Psoas muscle (tissue), 8 donors: ENCODE data around the gene THADA. TPM values are rescaled to one million over a fixed set of nuclear protein-coding genes. Genes with fewer than 3 reads are reported as not detected.
"Not testable (repeated sequence)": the region's sequence is repeated elsewhere in the genome, so short reads cannot be mapped to it uniquely, and the experiment has no call there.

ENCODE experiments used
- ATAC-seq, 4 donors: fragments of 200-7000 bp; cut with Tn5 transposase; one replicate each; pipeline ENCODE4 v1.9.1; 2020; ENCODE audit warnings: moderate library complexity in 3 of 4, mild to moderate bottlenecking in 2 of 4
- DNase-seq, 2 donors: peaks; one replicate each; pipeline ENCODE4 v3.0.0-alpha.2; 2020
- H3K27ac ChIP-seq: fragments of 200-600 bp; one replicate; pipeline ENCODE4 v1.8.0; 2022
- H3K27me3 ChIP-seq, 3 donors: fragments of 200-600 bp in 1 of 3; one replicate each; pipeline versions ENCODE4 v1.6.1 to v1.8.0; 2013 to 2022; ENCODE audit warnings: low read length in 2 of 3, mild to moderate bottlenecking in 2 of 3, moderate library complexity in 1 of 3; ENCODE audit not compliant: insufficient read depth in 3 of 3
- H3K36me3 ChIP-seq, 2 donors: fragments of 200-600 bp in 1 of 2; one replicate each; pipeline versions ENCODE4 v1.6.1 to v1.8.0; 2013 to 2022; ENCODE audit warnings: low read depth in 1 of 2, mild to moderate bottlenecking in 1 of 2, moderate library complexity in 1 of 2; ENCODE audit not compliant: insufficient read depth in 1 of 2
- H3K4me1 ChIP-seq: fragments of 200-600 bp; one replicate; pipeline ENCODE4 v1.8.0; 2022
- H3K4me3 ChIP-seq: fragments of 200-600 bp; one replicate; pipeline ENCODE4 v1.8.0; 2022; ENCODE audit warnings: mild to moderate bottlenecking
- H3K9me3 ChIP-seq: fragments of 200-600 bp; one replicate; pipeline ENCODE4 v1.8.0; 2022
- CTCF ChIP-seq: fragments of 200-600 bp; IDR thresholded peaks from one replicate; pipeline ENCODE4 v1.8.0; 2022; ENCODE audit warnings: antibody characterized with exemption
- WGBS, 3 donors: extraction: QIAGEN DNeasy Blood & Tissue Kit; methylation state at CpG; one replicate each; pipeline versions ENCODE4 v1.1.6 to v1.1.7; 2013; 5-methylcytosine and 5-hydroxymethylcytosine counted together
- intact Hi-C, 2 donors: fragments of 100-400 bp; cut with DNase I; formaldehyde crosslinking; loops; one replicate each; pipeline versions ENCODE4 v1.11.0 to v1.14.2; 2022
- polyA plus RNA-seq, 3 donors: library from polyadenylated mRNA; stranded (reverse); fragments of 200-250 nt; gene quantifications; one replicate each; pipeline ENCODE4 v1.2.3, GENCODE V29; 2013
- total RNA-seq, 4 donors: library from RNA; stranded (reverse); fragmentation: NEBNext Ultra II Directional in 2 of 4; extraction: Animal tissue kit (Norgen Biotek cat#: 25700) in 2 of 4; gene quantifications; one replicate each; pipeline versions ENCODE4 v1.2.1 to v1.2.4, GENCODE V29; 2021 to 2023
- donor health status: healthy with polysubstance abuse.
- donor health status: DM: no; HTN: no; CAD: no; lungs with moderate emphysema.
- donor health status: Bipolar disorder and iron deficiency.
- donor health status: healthy.
- donor health status: DM: yes; HTN: yes; CAD: no.
- donor health status: DM: no; HTN: no; CAD: no.
- donor health status: DM: no; HTN: no; CAD: no.
- donor health status: DM: yes; HTN: yes; CAD: no.

Gene THADA
- total and polyA plus RNA-seq, 7 donors = 8.1 to 17.4 (median 11.6) TPM

DNA sequence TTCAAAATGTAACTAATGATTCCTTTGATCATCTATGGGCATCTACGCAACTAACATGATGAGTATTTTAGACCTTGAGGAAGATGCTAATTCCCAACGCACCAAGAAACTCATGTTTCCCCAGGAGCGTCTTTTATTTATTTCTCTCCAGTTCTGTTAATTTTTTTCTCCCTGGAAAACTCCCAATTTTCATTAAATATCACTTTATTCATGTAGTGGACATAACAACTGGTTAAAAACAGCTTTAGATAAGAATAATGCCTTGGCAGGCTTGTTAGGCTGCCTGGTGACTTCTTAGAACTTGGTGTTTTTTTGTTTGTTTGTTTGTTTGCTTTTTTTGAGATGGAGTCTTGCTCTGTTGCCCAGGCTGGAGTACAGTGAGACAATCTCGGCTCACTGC lies 306.5 kb downstream of the THADA start:
- no peak for TF ChIP-seq CTCF
- Histone ChIP-seq H3K27ac (no peak overlapping the region), H3K9me3 (peaks cover 4% of the 10 kb centered on the region), H3K4me1 (peaks cover 14% of the 10 kb centered on the region), H3K36me3 (peaks cover 6 to 28% of the 10 kb centered on the region in 2 donors), H3K27me3 (no peaks in the 10 kb centered on the region), H3K4me3 (no peak overlapping the region)
- no peak for ATAC-seq
- DNase-seq = no peak
- 91 to 94% (median 92%) methylated on average over 4 of the region's 4 CpGs for WGBS, 3 donors
- intact Hi-C loops = loop anchor here in 1 of 2 donors (10.0 kb wide), 1 partner anchor 115 kb away; no protein-coding TSS in a partner anchor

- intact Hi-C loops = loop anchor here in 1 of 2 donors (10.0 kb wide), 1 partner anchor 116 kb away; no protein-coding TSS in a partner anchor
- no peaks in the 10 kb centered on the region for H3K27me3 ChIP-seq
- TF ChIP-seq CTCF = no peak
- H3K27ac ChIP-seq = no peak overlapping the region
- H3K4me1 ChIP-seq = peaks cover 7% of the 10 kb centered on the region
- H3K4me3 ChIP-seq = no peak overlapping the region
- 91 to 95% (median 91%) methylated on average over 4 of the region's 4 CpGs for WGBS, 3 donors
- peaks cover 5% of the 10 kb centered on the region for H3K9me3 ChIP-seq
- peaks cover 6 to 34% of the 10 kb centered on the region in 2 donors for H3K36me3 ChIP-seq
- DNase-seq = no peak
- no peak for ATAC-seq
These were observed 307.2 kb downstream of the THADA start for GRCh38 chr2:43288417-43289305.

DNA sequence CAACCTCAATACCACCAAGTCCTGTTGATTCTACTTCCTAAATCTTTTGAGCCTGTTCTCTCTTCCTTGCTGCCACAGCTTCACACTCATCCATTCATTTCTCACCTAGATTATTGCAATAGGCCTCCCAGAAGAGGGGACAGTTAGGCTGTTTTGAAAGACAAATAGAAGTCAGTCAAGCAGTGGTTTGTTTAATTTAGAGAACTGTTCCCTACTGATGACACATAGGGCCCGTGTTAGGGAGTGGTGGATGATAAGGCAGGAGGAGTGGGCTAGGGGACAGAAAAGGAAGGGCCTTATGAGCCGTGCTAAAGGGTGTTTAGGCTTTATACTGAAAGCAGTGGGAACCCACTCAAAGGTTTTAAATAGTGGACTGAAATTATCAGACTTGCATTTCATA lies 309.9 kb downstream of the THADA start:
- Histone ChIP-seq H3K4me3 (no peak overlapping the region), H3K36me3 (peaks cover 6 to 45% of the 10 kb centered on the region in 2 donors), H3K27ac (no peak overlapping the region), H3K27me3 (no peaks in the 10 kb centered on the region), H3K4me1 (no peaks in the 10 kb centered on the region), H3K9me3 (peaks cover 5% of the 10 kb centered on the region)
- intact Hi-C loops = loop anchor here in 1 of 2 donors (10.0 kb wide), 1 partner anchor 119 kb away; no protein-coding TSS in a partner anchor
- no peak for TF ChIP-seq CTCF
- 90 to 93% (median 91%) methylated on average over 2 of the region's 2 CpGs for WGBS, 3 donors
- no peak for DNase-seq
- ATAC-seq = no peak

DNA sequence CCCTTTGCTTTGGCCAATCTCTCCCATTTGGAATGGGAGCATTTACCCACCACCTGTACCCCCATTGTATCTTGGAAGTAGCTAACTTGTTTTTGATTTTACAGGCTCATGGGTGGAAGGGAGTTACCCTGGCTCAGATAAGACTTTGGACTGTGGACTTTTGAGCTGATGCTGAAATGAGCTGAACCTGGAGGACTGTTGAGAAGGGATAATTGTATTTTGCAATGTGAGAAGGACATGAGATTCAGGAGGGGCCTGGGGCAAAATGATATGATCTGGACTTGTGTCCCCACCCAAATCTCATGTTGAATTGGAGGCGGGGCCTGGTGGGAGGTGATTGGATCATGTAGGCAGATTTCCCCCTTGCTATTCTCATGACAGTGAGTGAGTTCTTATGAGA lies 310.9 kb downstream of the THADA start:
- ATAC-seq (no peak), DNase-seq (no peak)
- WGBS, 3 donors = 96 to 100% (median 96%) methylated on average over 1 of the region's 1 CpG
- intact Hi-C loops = loop anchor here in 1 of 2 donors (10.0 kb wide), 1 partner anchor 120 kb away; no protein-coding TSS in a partner anchor
- no peak for TF ChIP-seq CTCF
- H3K27ac ChIP-seq = no peak overlapping the region
- H3K4me3 ChIP-seq = no peak overlapping the region
- H3K4me1 ChIP-seq = no peaks in the 10 kb centered on the region
- peaks cover 6 to 45% of the 10 kb centered on the region in 2 donors for H3K36me3 ChIP-seq
- H3K27me3 ChIP-seq = no peaks in the 10 kb centered on the region
- peaks cover 5% of the 10 kb centered on the region for H3K9me3 ChIP-seq

GRCh38 chr2:43284347-43284746 lies 311.5 kb downstream of the THADA start:
- not testable (repeated sequence) for H3K4me1 ChIP-seq, H3K4me3 ChIP-seq, H3K9me3 ChIP-seq, H3K27me3 ChIP-seq, ATAC-seq, DNase-seq, H3K27ac ChIP-seq
- H3K36me3 ChIP-seq = peaks cover 6 to 49% of the 10 kb centered on the region in 2 donors
- intact Hi-C loops = loop anchor here in 1 of 2 donors (10.0 kb wide), 1 partner anchor 120 kb away; no protein-coding TSS in a partner anchor
- 95 to 99% (median 97%) methylated on average over 6 of the region's 6 CpGs for WGBS, 3 donors
